GM19099 (cell line): Measurements from ENCODE around the gene MYO10.

ENCODE experiments used
- POLR2A ChIP-seq: IDR thresholded peaks from 3 replicates; pipeline ENCODE4 v1.6.1; 2011; ENCODE audit warnings: low read depth; ENCODE audit not compliant: insufficient read length; ENCODE audit errors: extremely low read depth

The MYO10 gene

GRCh38 chr5:16754086-16754485 is 182.0 kb downstream of the MYO10 start:
- no peak for TF ChIP-seq POLR2A

GRCh38 chr5:16750445-16750844 is 185.6 kb downstream of the MYO10 start:
- no peak for TF ChIP-seq POLR2A

DNA sequence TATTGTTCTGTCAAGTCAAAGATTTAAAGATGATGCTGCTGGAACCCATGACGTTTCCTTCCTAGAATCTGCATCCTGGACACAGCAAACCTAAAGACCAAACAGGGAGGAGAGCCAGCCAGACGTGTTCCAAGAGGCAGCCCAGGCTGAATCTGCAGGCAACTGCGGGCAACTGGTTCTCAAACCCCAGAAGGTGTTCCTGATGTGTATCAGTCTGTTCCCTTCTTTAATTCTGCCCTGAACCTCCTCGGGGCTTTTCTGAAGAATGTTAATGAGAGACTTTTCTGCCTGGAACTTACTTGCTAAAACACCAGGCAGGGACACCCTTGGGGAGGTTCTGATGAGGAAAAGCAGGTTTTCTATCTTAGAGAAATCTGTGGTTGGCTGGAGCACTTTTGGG is 186.5 kb downstream of the MYO10 start:
- no peak for TF ChIP-seq POLR2A

DNA sequence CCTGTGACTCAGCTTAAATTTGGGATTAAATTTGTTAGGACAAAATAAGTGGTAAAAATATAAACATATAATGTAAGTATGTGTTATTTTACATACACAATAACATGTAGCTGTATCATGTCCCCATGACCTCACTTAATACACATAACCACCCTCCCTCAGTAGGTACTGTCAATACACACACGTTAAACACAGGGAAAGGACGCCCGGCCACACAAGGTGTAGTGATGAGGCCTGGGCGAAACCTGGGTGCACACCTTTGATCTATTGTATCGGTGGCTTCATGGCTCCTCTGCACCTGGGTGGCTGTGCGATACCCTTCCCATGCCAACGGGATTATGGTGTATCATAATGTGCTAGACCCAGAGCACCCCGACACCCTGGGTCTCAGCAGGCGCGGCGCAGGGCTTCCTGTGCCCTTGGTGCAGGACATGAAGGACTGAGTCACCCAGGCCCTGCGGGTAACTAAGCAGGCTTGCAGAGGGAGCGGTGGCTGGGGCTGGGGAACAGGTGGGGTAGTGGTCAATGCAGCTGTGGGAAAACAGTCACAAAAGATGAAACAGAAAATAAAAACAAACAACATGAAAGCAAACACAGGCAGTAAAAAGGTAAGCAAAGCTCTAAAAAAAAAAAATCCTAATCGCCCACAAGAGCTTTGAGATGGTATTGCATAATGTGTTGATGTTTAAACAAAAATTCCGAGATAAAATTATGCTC is 191.8 kb downstream of the MYO10 start:
- TF ChIP-seq POLR2A: no peak

- no peak for TF ChIP-seq POLR2A
Observed at GRCh38 chr5:16742938-16743337, 193.2 kb downstream of the MYO10 start.

DNA sequence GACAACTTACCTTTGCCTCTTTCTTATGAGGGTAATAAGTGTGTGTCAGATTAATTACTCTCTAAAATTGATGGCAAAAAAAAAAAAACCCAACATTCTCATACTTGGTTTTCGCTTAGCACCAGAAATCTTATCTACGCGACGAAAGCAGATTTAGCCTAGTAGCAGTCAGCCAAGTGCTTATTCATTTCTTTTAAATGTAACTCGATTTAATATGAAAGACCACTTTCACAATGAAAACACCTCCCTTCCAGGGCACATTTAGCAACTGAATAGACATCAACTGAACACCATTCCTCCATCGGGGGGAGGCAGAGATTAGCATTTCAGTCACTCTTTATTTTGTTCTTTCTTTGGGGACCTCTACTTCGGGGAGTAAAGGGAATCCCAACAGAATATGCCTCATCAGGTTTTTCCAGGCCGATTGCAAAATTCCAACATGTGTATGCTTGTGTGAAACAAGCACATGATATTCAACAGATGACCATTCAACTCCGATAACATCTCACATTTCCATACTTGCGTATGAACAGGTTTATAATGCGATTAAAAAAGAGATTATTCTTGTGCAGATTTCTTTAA is 195.2 kb downstream of the MYO10 start:
- TF ChIP-seq POLR2A: no peak

DNA sequence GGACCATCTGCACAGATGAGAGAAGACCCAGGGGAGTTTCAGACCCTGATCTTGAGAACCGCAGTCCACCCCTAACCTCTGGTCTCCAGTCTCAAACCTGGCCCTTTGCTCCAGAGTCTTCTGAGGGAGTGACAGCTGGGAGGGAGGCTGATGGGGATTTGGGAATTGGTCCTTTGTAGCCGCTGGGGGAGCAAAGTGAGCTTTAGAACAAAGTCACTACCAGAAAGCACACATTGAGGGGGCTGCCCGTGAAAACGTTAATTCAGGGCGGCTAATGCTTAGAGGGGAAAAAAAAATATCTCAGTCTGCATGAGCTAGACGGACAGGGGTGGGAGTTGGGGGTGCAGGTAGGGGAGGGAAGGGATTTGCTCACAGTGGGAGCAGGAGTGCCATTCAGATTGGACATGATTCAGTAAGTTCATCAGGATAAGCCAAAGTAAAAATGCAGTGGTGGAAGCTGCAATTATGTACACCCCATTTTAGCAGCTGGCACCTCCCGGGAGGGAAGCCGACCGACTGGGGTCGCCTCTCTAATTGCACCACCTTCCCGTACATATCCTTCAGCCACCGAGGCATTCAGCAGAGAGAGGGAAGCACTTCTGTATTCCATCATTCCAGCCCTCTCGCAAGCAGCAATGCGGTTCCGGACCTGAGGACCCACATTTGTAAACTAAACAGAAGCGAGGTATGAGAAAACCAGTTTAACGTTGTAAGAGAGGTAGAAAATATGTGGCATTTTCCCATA is 195.8 kb downstream of the MYO10 start:
- TF ChIP-seq POLR2A: no peak

DNA sequence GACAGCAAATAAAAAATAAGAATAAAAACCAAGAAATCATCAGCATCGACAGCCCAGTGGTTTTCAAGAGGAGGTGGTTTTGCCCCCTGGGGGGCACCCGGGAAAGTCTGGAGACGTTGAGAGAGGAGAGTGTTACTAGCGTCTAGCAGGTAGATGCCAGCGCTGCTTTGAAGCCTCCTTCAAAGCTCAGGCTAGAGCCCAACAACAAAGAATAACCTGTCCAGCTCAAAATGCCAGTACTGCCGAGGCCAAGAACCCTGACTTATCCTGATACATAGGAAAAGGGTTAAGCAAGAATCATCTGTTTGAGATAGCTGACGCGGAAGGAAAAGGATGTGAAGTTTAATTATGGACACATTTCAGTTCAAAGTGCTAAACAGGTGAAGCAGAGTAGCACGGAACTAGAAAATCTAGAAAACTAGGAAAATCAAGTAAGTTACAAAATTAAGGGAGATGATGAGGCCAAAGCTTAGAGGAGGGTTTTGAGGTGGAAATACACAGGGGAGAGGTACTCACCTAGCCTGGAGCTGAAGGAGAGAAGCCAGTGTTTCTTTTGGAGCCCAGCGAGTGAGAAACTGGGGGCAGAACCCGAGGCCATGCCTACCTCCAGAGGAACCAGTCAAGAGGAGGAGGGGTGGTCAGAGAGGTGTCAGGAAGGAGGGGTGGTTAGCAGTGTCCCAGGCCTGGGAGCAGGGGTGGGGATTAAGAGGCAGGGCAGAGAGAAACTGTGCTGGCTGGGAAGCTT is 198.3 kb downstream of the MYO10 start:
- no peak for TF ChIP-seq POLR2A

GRCh38 chr5:16737209-16737608 is 198.9 kb downstream of the MYO10 start:
- no peak for TF ChIP-seq POLR2A

GRCh38 chr5:16736158-16736995 is 199.7 kb downstream of the MYO10 start:
- no peak for TF ChIP-seq POLR2A

GRCh38 chr5:16735101-16736060 is 200.7 kb downstream of the MYO10 start:
- no peak for TF ChIP-seq POLR2A

DNA sequence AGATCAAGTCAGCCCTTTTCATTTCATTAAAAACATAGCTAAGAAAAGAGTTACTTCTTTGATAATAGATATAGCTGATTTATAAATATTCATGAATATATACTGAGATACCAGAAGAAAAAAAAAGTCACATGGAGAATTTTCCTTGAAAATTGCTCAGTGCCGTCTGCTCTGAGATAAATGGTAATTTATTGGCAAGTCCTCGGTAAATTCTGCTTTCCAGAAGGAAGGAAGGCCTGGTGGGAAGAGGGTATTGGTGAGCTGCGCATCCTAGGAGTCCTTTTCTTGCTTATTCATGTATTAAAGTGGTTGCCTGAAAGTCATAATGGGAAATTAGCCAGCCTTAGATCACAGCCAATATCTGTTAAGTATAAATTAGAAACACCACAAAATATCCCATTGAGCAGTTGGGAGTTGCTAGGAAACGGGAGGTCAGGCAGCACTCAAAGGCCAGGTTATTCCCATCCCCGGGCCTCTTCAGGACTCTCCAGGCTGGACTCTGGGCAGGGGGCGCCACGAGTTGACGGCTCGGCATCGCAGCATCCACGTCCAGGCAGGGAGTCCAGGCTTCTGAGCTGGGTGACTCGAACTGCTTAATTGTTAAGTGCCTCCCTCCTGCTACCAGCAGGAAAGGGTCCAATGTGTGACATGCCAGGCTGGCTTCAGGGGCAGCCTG is 202.6 kb downstream of the MYO10 start:
- no peak for TF ChIP-seq POLR2A

DNA sequence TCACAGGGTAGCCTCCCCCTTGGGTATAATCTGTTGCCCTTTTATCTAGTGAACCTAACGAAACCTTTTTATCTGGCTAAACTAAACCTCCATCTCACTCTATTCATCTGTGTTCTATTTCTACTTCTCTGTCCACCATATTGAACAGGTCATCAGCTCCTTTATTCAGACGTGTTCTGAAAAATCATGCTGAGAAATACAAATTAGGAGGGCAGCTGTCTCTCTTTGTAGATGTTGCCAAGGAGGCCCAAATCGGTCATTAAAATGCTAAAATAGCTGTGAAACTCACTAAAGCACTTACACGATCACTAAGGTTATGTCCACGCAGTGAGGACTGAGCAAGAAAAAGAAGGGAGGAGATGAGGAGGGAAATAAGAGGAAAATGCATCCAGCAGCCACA is 203.7 kb downstream of the MYO10 start:
- no peak for TF ChIP-seq POLR2A

- no peak for TF ChIP-seq POLR2A
Observed at GRCh38 chr5:16727755-16728325, 208.2 kb downstream of the MYO10 start.
